Neural progenitor cell (in vitro differentiated cells): ENCODE measurements around the gene STPG4. TPM values are rescaled to one million over a fixed set of nuclear protein-coding genes. Genes with fewer than 3 reads are reported as not detected.

Source experiments
- DNase-seq: peaks from one replicate; pipeline ENCODE4 v3.0.0-alpha.2; 2016; ENCODE audit warnings: low spot score
- H2AFZ ChIP-seq: fragments of 200-600 bp; sonication (generic); replicated peaks from 2 replicates; pipeline ENCODE4 v1.6.1; 2016; ENCODE audit warnings: antibody characterized with exemption
- H3F3A ChIP-seq: fragments of 200-600 bp; sonication (generic); 2 replicates; pipeline ENCODE4 v1.6.1; 2016; ENCODE audit warnings: antibody characterized with exemption, low read depth
- H3K27ac ChIP-seq: fragments of 200-600 bp; sonication (generic); 2 replicates; pipeline ENCODE4 v1.5.1; 2016; ENCODE audit warnings: mild to moderate bottlenecking
- H3K27me3 ChIP-seq: fragments of 200-600 bp; sonication (generic); 2 replicates; pipeline ENCODE4 v1.6.1; 2016; ENCODE audit warnings: mild to moderate bottlenecking, moderate library complexity
- H3K36me3 ChIP-seq: fragments of 200-600 bp; sonication (generic); 2 replicates; pipeline ENCODE4 v1.5.1; 2016
- H3K4me1 ChIP-seq: fragments of 200-600 bp; sonication (generic); 2 replicates; pipeline ENCODE4 v1.6.1; 2016; ENCODE audit warnings: mixed run types
- H3K4me2 ChIP-seq: fragments of 200-600 bp; sonication (generic); 2 replicates; pipeline ENCODE4 v1.6.1; 2016
- H3K4me3 ChIP-seq: fragments of 200-600 bp; sonication (generic); 2 replicates; pipeline ENCODE4 v1.5.1; 2016
- H3K79me2 ChIP-seq: fragments of 200-600 bp; sonication (generic); 2 replicates; pipeline ENCODE4 v1.6.1; 2016; ENCODE audit warnings: low read depth
- H3K9ac ChIP-seq: fragments of 200-600 bp; sonication (generic); 2 replicates; pipeline ENCODE4 v1.6.1; 2016
- H3K9me3 ChIP-seq: fragments of 200-600 bp; sonication (generic); 2 replicates; pipeline ENCODE4 v1.5.1; 2016; ENCODE audit warnings: low read depth
- H4K20me1 ChIP-seq: fragments of 200-600 bp; sonication (generic); 2 replicates; pipeline ENCODE4 v1.6.1; 2016; ENCODE audit warnings: low read depth
- H3K27ac Mint-ChIP-seq: 3 replicates; pipeline ENCODE4 v1.8.0; 2021; ENCODE audit warnings: mixed read lengths
- H3K27me3 Mint-ChIP-seq: 2 replicates; pipeline ENCODE4 v1.8.0; 2022; ENCODE audit warnings: low read depth, mild to moderate bottlenecking, inconsistent platforms, moderate library complexity, mixed read lengths; ENCODE audit not compliant: insufficient read depth
- H3K36me3 Mint-ChIP-seq: 3 replicates; pipeline ENCODE4 v1.8.0; 2021; ENCODE audit warnings: mixed read lengths
- H3K4me1 Mint-ChIP-seq: 3 replicates; pipeline ENCODE4 v1.8.0; 2021; ENCODE audit warnings: mixed read lengths
- H3K4me3 Mint-ChIP-seq: 3 replicates; pipeline ENCODE4 v1.8.0; 2021; ENCODE audit warnings: mild to moderate bottlenecking, moderate library complexity, mixed read lengths
- H3K9me3 Mint-ChIP-seq: 3 replicates; pipeline ENCODE4 v1.8.0; 2020; ENCODE audit warnings: mixed read lengths
- EZH2 ChIP-seq: fragments of 200-600 bp; sonication (generic); IDR thresholded peaks from 2 replicates; pipeline ENCODE4 v1.6.1; 2017; ENCODE audit warnings: antibody characterized with exemption, mild to moderate bottlenecking, moderate library complexity
- EZH2phosphoT487 ChIP-seq: fragments of 200-600 bp; sonication (generic); IDR thresholded peaks from 2 replicates; pipeline ENCODE4 v1.6.1; 2017; ENCODE audit warnings: antibody characterized with exemption
- total RNA-seq: library from RNA; depleted of rRNA; stranded (reverse); fragments of >200 nt; gene quantifications from 2 replicates; pipeline ENCODE4 v1.2.3, GENCODE V29; 2015; ENCODE audit warnings: low replicate concordance
- TF ChIP-seq, protein P1 (sequence below): fragments of 200-600 bp; sonication (generic); IDR thresholded peaks from 2 replicates; pipeline ENCODE4 v1.5.1; 2017; ENCODE audit warnings: antibody characterized with exemption, mild to moderate bottlenecking

STPG4 gene
- total RNA-seq, 1 donor from 2014 or later, result not detected

DNA sequence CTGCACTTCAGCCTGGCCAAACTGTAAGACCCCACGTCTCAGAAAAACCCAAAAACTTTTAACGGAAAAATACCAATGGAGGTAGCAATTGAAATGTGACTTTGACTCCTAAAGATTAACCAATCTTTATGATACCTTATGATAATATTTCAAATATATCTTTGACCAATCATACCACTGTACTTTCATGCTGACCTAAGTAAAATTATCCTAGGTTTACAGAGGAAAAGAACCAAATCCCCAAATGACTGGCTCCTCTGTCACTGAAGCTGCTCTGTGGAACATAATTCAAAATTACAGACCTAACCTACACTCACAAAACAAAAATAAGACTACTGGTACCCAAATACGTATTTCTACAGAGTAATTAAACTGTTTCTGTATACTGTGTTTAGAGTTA is 7.7 kb upstream of the STPG4 start:
- no peak overlapping the region for H3K9ac ChIP-seq
- H4K20me1 ChIP-seq, result peaks cover 88% of the 10 kb centered on the region

DNA sequence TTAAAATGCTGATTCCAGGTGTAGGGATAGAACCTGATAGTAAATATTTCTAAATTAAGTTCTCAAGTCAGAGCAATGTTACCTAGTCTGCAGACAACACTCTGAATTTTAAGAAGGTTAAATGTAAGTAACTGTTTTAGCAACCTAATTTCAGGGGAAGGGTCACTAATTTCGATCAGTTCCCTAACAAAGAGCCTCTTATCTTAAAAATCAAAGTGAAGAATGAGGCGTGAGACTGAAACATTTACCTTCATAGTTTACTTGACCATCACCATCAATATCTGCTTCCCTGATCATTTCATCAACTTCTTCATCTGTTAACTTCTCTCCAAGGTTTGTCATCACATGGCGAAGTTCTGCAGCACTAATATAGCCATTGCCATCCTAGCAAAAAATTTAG is 6.4 kb upstream of the STPG4 start:
- H3K36me3 Mint-ChIP-seq, result peaks cover 44% of the 10 kb centered on the region
- H3K27ac Mint-ChIP-seq, result no peak overlapping the region
- H3K9ac ChIP-seq, result no peak overlapping the region
- no peak overlapping the region for H3K4me3 Mint-ChIP-seq
- peaks cover 10% of the 10 kb centered on the region for H3K4me1 Mint-ChIP-seq
- no peaks in the 10 kb centered on the region for H3K27me3 ChIP-seq
- H2AFZ ChIP-seq, result no peak overlapping the region
- H3K27ac ChIP-seq, result no peak overlapping the region
- H3K79me2 ChIP-seq, result peaks cover 60% of the 10 kb centered on the region
- no peaks in the 10 kb centered on the region for H3K4me1 ChIP-seq
- no peak overlapping the region for H3K4me3 ChIP-seq
- H3K4me2 ChIP-seq, result no peak overlapping the region
- peaks cover 77% of the 10 kb centered on the region for H4K20me1 ChIP-seq
- DNase-seq, result no peak
- peaks cover 88% of the 10 kb centered on the region for H3F3A ChIP-seq
- no peak for TF ChIP-seq EZH2phosphoT487
- TF ChIP-seq, protein P1, sequence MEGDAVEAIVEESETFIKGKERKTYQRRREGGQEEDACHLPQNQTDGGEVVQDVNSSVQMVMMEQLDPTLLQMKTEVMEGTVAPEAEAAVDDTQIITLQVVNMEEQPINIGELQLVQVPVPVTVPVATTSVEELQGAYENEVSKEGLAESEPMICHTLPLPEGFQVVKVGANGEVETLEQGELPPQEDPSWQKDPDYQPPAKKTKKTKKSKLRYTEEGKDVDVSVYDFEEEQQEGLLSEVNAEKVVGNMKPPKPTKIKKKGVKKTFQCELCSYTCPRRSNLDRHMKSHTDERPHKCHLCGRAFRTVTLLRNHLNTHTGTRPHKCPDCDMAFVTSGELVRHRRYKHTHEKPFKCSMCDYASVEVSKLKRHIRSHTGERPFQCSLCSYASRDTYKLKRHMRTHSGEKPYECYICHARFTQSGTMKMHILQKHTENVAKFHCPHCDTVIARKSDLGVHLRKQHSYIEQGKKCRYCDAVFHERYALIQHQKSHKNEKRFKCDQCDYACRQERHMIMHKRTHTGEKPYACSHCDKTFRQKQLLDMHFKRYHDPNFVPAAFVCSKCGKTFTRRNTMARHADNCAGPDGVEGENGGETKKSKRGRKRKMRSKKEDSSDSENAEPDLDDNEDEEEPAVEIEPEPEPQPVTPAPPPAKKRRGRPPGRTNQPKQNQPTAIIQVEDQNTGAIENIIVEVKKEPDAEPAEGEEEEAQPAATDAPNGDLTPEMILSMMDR, result no peak
- no peak for TF ChIP-seq EZH2
- no peaks in the 10 kb centered on the region for H3K9me3 Mint-ChIP-seq
- peaks cover 38% of the 10 kb centered on the region for H3K36me3 ChIP-seq
- H3K27me3 Mint-ChIP-seq, result no peaks in the 10 kb centered on the region
- H3K9me3 ChIP-seq, result no peaks in the 10 kb centered on the region

More for the DNA sequence above, 7.7 kb upstream of the STPG4 start:
- Histone ChIP-seq H3K4me1 (no peaks in the 10 kb centered on the region), H3K36me3 (peaks cover 38% of the 10 kb centered on the region), H3K79me2 (peaks cover 73% of the 10 kb centered on the region), H3K4me2 (no peak overlapping the region), H3K9me3 (no peaks in the 10 kb centered on the region), H3K4me3 (no peak overlapping the region), H3F3A (peaks cover 75% of the 10 kb centered on the region), H3K27me3 (no peaks in the 10 kb centered on the region), H2AFZ (no peak overlapping the region), H3K27ac (no peak overlapping the region)
- no peak for DNase-seq
- H3K9me3 Mint-ChIP-seq, result no peaks in the 10 kb centered on the region
- peaks cover 47% of the 10 kb centered on the region for H3K36me3 Mint-ChIP-seq
- TF ChIP-seq, protein P1, result no peak
- TF ChIP-seq EZH2, result no peak
- no peak for TF ChIP-seq EZH2phosphoT487
- no peak overlapping the region for H3K4me3 Mint-ChIP-seq
- no peak overlapping the region for H3K27ac Mint-ChIP-seq
- peaks cover 3% of the 10 kb centered on the region for H3K4me1 Mint-ChIP-seq
- no peaks in the 10 kb centered on the region for H3K27me3 Mint-ChIP-seq

DNA sequence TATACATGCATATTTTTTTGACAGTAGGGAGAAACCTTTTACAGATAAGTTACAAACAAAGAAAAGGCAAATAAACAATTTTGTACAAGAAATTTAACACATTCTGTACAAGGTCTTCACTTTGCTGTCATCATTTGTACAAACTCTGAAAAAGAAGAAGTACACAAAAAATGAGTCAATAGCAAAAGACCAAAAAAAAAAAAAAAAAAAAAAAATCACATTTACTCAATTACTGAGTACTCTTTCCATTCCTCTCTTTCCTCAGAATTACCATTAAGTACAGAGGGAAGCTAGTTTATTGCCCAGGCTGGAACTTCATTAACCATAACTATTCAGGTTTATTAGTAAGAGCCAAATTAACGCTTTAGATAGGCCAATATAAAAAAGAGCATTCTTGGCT is 5.6 kb upstream of the STPG4 start:
- no peak overlapping the region for H3K27ac Mint-ChIP-seq
- no peaks in the 10 kb centered on the region for H3K27me3 ChIP-seq

More for the DNA sequence above, 5.6 kb upstream of the STPG4 start:
- no peaks in the 10 kb centered on the region for H3K27me3 Mint-ChIP-seq
- no peak overlapping the region for H3K4me2 ChIP-seq
- H4K20me1 ChIP-seq, result peaks cover 68% of the 10 kb centered on the region
- DNase-seq, result no peak
- no peak overlapping the region for H3K4me3 ChIP-seq
- no peak overlapping the region for H3K27ac ChIP-seq
- H3K4me1 ChIP-seq, result no peaks in the 10 kb centered on the region
- peaks cover 51% of the 10 kb centered on the region for H3K79me2 ChIP-seq
- no peak for TF ChIP-seq EZH2phosphoT487
- TF ChIP-seq, protein P1, result no peak
- TF ChIP-seq EZH2, result no peak
- peaks cover 46% of the 10 kb centered on the region for H3K36me3 Mint-ChIP-seq
- no peaks in the 10 kb centered on the region for H3K9me3 ChIP-seq
- H3K9ac ChIP-seq, result no peak overlapping the region
- peaks cover 89% of the 10 kb centered on the region for H3F3A ChIP-seq
- peaks cover 16% of the 10 kb centered on the region for H3K4me1 Mint-ChIP-seq
- no peak overlapping the region for H3K4me3 Mint-ChIP-seq
- H3K36me3 ChIP-seq, result peaks cover 38% of the 10 kb centered on the region
- no peaks in the 10 kb centered on the region for H3K9me3 Mint-ChIP-seq
- no peak overlapping the region for H2AFZ ChIP-seq
